ENCODE data around the gene PLXNA4.

- no peak for TF ChIP-seq YY1 (IDR thresholded peaks at IDR 0.05)
- no peak for TF ChIP-seq MAX (IDR thresholded peaks at IDR 0.05)
- no peak for TF ChIP-seq CTCF (IDR thresholded peaks at IDR 0.05; ENCODE audit: low read depth, low read length, missing input control)
- no peak for TF ChIP-seq ATF3 (IDR thresholded peaks at IDR 0.05)
- no peak for TF ChIP-seq RAD21 (IDR thresholded peaks at IDR 0.05)
- TF ChIP-seq GABPA (IDR thresholded peaks at IDR 0.05 in 1 of 2, conservative IDR thresholded peaks at IDR 0.05 in 1 of 2): no peak
- no peak for TF ChIP-seq TAF1 (conservative IDR thresholded peaks at IDR 0.05)
- no peak for TF ChIP-seq ZBTB33 (IDR thresholded peaks at IDR 0.05)
- no peak for TF ChIP-seq NR2F2 (IDR thresholded peaks at IDR 0.05)
- no peak for TF ChIP-seq REST (IDR thresholded peaks at IDR 0.05)
- no peak for TF ChIP-seq JUND (IDR thresholded peaks at IDR 0.05)
- no peak for TF ChIP-seq FOXA1 (IDR thresholded peaks at IDR 0.05)
These were observed 207.9 kb downstream of the PLXNA4 start for GRCh38 chr7:132368246-132368900.
